Inferior parietal cortex (tissue), 1 donor: Measurements from ENCODE around the gene TBC1D5.

Experiments used
- DNase-seq: peaks from one replicate; pipeline ENCODE4 v3.0.0-alpha.2; 2016; ENCODE audit errors: extremely low spot score

TBC1D5 gene

DNA sequence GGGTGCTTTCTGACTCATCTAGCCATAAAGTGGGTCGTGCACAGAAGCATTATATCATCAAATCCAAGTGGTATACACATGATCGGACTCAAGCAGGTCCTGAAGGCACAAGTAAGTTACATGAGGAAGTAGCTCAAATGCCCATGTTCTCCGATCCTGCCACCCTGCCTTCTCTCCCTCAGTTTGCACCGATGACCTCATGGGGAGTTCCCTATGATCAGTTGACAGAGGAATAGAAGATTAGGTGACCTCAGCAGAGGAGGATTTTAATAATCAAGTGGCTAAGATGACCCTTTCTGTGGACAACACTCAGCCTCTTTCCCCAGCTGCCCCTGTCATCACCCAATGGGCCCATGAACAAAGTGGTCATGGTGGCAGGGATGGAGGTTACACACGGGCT, 149.5 kb downstream of the TBC1D5 start:
- DNase-seq = no peak

DNA sequence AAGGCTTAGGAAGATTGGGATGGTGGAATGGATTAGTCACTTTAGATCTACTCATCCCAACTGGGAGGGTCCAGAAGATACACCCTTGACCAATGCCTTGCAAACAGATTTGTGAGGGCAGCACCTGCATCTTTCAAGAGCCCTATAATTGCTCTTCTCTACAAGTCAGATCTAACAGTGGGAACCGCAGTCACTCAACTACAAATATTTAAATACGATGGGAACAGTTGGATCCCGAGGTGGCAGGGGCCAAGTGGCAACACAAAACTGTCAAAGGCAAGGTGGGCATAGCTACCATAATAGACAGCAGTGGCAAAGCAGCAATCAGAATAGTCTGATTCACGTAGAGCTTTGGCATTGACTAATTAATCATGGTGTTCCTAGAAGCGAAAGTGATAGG, 152.0 kb downstream of the TBC1D5 start:
- no peak for DNase-seq

DNA sequence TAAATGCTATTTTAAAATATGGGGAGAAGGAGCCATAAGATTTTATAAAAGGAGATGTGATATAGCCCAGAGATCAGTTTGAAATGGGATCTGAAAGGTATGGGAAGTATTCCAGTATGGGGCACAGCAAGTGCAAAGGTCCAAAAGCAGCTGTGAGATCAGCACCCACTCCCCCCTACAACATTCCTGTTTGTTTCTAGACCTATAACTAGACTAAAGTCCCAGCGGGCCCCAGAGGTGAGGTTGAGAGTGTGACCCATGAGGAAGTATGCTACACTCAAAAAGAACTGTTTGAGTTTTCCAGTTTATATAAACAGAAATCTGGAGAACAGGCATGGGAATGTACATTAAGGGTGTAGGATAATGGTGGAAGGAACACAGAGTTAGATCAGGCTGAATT, 152.5 kb downstream of the TBC1D5 start:
- no peak for DNase-seq

DNA sequence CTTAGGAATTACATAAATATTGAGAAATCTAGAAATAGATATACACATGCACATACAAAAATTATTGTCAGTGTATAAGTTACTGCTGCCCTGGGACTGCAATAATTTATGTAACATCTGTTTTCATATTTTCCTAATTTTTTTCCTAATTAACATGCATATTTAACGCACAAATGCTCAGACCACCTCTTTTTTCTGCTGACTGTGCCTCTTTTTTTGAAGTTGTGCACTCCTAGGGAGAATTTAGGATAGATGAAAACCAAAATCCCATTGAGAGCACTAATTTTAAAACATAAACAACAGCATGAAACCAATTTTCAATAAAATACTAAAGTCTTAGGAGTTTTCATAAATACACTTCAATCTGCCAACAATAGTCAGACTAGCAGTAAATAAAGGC, 154.0 kb downstream of the TBC1D5 start:
- no peak for DNase-seq

DNA sequence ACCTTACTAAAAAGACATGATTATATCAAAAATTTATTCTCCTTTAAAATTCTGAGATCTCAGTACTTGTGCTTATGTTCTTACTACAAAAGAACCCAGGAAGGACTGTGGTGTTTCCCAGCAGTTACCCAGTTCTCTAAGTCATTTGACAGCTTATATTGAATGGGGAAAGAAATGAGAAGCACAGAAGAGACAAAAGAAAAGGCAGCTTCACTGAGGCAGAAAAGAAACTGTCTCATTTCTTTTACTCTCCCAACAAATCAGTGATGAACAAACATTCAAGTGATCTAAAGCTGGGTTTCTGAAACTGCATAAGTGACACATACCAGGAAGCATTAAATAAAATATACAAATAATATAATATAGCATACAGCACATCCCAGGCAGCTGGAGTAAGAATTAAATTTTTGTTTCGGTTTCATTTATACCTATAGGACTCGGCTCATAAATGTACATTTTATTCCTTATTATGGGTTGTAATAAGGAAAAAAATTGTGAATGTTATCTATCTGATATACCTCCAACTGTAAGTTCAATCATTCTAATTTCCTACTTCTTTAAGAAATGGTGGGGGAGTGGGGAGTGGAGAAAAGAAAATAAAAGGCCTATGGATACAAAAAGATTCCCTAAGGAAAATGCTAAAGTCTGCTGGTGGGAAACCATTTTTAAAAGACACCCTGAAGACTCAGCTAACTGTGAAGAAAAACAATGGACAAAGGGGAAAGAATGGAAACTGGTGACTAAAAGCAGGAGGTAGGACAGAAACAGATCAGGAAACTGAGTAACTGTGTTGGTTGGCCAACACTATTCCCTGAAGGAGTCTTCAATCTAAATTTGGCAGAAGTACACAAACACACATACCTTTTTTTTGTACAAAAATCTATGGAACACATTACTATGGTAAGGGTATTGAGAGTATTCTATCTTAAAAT, 156.8 kb downstream of the TBC1D5 start:
- DNase-seq = no peak

DNA sequence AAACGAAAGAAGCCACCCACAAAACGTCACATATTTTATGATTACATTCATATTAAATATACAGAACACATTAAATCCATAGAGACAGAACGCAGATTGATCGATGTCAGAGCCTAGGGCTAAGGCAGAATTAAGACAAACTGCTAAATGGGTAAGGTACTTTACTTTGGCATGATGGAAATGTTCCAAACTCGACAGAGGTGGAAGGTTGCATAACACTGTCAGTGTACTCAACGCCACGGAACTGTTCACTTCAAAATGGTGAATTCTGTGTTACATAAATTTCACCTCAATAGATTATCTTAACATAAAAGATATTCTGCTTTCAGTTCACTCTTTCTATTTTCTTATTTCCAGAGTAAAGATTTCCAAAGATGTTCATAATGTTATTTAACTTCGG, 158.4 kb downstream of the TBC1D5 start:
- no peak for DNase-seq

DNA sequence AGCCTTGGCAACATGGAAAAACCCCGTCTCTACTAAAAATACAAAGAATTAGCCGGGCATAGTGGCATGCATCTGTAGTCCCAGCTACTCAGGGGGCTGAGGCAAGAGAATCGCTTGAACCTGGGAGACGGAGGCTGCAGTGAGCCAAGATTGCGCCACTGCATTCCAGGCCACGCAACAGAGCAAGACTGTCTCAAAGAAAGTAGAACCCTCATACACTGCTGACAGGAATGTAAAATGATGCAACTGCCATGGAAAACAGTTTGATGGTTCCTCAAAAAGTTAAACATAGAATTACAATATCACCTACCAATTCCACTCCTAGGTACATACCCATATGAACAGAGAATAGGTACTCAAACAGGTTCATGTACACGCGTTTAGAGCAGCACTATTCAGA, 158.9 kb downstream of the TBC1D5 start:
- no peak for DNase-seq

DNA sequence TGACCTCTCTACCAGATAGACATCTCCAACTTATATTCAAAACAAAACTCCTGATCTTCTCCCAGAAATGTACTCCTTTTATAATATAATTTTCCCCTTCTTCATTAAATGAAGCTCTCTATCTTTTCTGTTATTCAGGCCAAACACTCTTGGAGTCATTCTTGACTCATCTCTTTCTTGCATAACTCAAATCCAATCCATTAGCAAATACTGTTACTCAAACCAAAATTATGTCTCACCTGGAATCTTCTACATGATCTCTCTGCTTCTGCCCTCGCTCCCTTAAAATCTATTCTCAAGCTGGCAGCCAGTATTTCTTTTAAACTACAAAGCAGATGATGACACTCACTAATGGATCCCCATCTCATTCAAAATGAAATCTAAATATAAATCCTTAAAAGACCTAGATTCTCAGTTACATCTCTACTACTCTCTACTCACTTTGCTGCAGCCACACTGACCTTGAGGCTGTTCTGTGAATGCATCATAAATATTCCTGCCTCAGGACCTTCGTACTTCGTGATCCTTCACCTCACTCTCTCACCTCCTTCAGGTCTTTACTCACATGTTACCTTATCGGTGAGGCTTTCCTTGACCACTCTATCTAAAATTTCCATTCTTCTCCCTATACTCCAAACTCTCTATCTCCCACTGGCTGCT, 160.9 kb downstream of the TBC1D5 start:
- no peak for DNase-seq

DNA sequence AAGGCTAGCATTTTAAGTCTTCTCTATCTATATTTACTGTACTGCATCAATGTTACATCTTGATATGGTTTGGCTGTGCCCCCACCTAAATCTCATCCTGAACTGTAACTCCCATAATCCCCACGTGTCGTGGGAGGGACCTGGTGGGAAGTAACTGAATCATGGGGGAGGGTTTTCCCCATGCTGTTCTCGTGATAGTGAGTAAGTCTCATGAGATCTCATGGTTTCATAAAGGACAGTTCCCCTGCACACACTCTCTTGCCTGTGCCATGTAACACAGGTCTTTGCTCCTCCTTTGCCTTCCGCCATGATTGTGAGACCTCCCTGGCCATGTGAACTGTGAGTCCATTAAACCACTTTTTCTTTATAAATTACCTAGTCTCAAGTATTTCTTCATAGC, 161.5 kb downstream of the TBC1D5 start:
- DNase-seq = no peak

DNA sequence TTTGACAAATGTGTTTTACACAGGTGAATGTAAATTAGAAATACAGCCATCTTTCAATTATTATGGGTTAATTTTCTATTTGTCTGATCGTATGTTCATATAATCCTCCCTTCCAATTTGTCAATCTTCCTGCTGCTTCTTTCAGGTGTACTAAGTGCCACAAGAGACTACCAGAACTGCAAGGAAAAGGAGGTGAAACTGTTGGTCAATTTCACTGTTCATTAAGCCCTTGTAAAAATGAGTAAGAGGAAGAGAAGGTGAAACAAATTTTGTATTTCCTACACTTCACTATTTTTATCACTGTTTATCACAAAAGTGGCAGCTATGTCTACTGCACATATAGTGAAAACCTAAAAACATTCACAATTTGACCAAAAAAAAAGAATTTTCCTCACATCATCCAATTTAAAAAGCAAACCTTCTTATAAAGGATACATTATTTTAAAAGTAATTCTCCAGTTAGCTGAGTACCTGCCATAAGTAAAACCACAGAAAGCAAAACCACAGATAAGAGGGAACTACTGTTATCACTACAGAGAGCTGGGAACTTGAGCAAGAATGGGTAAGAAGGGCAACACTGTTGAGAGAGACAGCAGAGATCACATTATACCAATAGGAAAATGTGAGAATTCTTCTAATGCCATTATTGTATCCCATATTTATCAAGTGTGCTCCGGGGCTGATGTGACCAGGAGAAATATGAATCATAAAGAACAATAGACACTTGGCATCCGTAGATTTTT, 163.0 kb downstream of the TBC1D5 start:
- no peak for DNase-seq

DNA sequence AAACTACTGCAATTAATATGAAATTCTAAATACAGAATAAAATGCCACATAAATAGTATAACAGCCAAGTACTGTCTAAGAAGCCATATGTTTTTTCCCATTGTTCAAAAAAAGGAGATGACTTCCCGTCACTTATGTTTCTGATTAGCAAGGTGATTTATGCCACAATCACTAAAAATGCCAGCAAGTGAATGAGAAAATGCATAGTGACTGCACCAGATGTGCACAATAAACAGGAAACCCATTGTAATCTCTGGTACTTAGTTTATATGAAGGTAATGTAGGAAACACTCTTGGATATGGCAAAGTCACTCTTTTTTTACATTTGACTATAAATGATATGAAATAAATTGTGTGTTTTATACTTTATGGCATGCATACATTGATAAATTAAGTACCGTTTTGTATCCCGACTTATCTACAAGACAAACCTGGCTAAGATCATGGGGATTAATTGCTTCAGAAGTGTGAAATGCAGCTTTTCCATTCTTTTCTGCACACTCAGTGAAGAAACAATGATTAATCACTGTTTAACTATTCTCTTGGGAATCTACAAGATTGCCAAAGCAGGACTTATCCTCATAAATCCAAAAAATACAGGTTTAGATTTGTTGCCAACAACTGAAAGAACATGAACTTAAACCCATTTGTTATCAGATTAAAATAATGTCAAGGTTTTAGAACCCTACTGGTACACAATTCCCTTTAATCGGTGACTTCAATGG, 164.5 kb downstream of the TBC1D5 start:
- DNase-seq = no peak

DNA sequence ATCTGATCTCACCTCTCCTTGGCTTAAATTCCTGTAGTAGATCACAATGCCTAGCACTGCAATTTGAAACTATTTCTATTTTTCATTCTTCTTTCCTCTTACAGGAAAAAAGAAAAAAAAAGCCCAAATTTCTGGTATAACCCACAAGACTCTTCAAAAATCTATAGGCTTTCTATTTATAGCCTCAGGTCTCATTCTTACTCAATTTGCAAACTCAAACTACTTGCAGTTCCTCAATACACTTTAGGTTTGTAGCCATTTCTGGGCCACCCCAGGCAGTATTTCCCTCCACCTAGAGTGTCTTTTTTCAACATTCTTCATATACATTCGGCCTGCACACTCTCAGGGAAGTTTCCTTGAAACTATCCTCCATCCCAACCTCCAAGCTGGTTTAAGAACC, 169.0 kb downstream of the TBC1D5 start:
- DNase-seq = no peak

DNA sequence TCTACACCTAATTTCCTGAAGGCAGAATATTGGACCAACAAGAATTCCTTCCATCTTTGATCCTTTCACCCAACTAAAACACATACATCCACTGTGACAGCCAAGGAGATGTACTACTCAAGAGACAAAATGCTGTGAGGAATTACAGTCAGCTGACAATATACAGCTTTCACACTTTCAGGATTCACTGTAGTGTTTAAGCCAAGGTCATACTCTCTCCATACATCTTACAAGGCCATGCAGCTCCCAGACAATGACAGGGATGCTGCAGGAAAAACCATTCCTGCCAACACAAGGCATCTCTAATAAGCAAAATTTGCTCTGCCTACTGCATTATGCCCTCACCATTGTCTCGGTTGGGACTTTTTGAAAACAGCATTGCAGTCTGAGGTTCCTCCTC, 170.7 kb downstream of the TBC1D5 start:
- no peak for DNase-seq

DNA sequence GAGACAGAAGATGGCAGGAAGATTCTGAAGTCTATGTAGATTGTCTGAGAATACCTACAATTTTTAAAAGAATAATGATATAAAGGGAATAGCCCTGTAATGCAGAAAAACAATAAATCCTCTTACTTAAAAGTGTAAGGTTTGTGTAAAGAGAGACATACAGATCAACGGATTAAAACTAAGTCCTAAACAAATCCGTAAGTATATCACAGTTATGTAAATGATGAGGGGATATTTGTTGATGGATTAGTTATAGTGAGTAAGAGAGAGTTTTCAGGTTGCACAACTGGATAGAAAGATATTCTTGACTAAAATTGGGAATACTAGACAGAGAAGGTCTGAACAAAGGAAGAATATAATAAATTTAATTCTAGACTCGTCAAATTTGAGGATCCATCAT, 179.6 kb downstream of the TBC1D5 start:
- no peak for DNase-seq

DNA sequence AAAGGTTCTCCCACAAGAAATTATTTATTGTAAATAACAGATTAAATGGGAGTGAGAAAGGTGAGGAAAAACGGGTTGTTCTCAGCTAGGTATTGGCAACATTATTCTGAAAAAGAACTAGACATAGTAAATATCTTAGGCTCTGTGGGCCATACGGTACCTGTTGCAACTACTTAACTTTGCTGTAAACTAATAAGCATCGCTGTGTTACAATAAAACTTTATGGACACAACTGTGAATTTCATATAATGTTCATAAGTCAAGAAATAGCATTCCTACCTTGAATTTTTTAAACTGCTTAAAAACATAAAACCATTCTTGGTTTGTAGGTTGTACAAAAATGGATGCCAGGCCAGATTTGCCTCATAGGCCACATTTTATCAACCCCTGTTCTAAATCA, 183.9 kb downstream of the TBC1D5 start:
- no peak for DNase-seq

DNA sequence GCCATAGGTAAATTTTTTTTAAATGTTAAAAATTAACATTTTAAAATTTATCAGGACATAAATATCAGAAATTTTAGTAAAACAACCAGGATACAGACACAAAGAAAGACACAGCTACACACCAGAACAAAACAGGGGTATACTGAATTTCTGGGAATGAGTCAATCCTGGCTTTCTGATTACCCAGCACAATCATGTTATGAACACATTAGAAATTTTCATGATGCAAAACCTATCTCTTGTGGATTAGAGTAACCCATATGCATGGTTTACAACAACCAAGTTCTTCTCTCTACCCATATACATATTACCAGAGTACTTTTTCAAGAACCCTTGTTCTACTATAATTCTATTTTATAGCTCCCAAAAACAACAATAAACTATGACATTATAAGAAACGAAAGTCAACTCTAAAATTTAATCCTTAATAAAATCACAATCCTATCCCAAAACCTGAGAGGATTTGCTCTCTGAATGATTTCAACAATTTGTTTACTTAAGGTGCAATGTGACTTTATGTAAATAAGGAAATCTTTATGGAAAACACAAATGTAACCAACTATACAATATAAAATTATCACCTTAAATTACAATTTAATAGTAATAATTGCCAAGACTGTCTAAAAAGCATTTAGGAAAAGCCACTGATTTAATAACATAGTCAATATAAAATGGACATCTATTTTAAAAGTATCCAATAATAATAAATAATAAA, 184.5 kb downstream of the TBC1D5 start:
- no peak for DNase-seq

DNA sequence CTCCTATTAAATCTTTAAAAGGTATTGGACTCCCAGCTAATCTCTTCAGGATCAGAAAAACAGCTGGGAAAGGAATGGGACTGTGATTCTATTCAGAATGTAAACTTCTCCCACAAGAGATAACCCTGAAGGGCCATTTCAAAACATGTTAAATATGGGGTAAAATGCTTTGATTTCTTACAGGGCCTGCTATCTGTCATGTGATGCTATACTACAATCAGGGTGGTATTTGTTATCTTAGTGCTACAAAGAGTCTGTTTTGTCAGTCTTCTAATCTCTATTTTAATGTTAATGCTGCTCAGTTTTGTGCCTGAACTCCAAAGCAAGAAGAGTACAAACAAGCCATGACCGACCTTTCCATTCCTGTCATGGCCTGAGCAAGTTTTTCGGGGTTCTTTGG, 186.9 kb downstream of the TBC1D5 start:
- DNase-seq = no peak

DNA sequence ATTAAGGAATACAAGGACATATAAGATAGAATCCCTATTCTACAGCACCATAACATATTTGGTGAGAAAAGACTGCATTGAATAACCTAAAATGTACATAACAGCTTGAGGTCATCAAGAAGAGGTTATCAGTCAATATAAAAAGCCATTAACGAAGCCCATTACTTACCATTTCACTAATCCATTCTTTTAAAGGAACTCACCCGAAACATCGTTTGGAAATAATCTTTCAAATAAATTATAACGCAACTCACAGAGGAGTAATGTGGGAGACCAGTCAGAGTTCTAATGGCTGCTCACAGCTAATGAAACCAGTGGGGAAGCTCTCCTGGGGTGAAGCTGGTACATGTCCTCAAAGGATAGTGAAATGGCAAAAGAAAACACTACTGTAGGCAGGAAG, 188.4 kb downstream of the TBC1D5 start:
- no peak for DNase-seq

DNA sequence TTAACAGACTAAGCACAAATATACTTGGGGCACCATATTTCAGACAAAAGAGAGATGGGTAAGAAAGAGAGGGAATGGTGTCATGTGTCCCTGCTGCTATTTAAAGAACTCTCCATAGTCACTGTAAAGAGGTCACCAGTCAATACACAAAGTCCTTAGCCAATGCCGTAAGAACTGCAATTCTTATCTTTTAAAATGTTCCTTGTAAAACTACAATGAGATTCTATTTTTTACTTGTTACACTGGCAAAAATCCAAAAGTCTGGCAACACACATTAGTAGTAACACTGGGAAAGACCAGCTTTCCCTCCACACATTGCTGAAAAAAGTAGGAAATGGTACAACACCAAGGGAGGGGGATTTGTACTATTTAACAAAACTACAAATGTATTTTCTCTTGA, 189.4 kb downstream of the TBC1D5 start:
- no peak for DNase-seq

DNA sequence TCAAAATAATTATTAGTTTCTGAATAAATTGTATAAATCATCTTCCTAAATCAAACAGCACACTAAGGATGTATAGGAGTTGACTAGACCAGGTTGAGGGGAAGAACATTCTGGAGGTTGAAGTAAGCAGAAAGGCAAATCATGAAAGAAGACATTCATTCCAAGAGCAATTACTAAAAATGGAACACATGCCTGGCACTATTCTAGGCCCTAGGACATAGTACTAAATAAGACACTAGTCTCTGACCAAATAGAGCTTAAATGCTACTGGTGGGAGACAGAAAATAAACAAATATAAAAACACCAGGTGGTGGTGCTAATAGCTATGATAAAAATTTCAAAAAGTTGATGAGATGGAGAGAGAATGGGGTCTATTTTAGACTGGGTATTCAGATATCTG, 190.1 kb downstream of the TBC1D5 start:
- no peak for DNase-seq

DNA sequence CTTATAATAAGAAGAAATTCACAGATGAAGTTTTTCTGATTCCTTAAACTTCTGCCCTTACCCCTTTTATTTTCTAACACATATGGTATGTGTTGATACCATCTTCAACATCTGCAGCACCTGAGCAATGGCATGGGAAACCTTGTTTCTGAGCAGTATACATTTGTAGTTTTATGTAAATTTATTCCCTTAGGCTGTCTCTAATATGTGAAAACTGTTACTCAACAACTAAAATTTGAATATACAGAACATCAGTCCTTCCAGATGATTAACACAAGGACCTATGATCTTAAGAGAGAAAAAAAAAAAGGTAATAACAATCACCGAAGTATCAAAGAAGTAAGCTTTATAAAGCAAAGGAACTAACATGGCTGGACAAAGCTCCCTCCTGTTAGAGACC, 190.5 kb downstream of the TBC1D5 start:
- no peak for DNase-seq
